SU-DHL-6 (cell line): ENCODE data around the gene TCF21.

Experiments
- H2AFZ ChIP-seq: fragments of 200-600 bp; sonication (generic); 2 replicates; pipeline ENCODE4 v1.6.1; 2014; ENCODE audit warnings: low read depth, mild to moderate bottlenecking, moderate library complexity, mixed read lengths, antibody characterized with exemption, low read length; ENCODE audit not compliant: severe bottlenecking
- H3F3A ChIP-seq: fragments of 200-600 bp; shearing (Covaris generic); 2 replicates; pipeline ENCODE4 v1.6.0; 2016; ENCODE audit warnings: antibody characterized with exemption, mild to moderate bottlenecking; ENCODE audit not compliant: insufficient read depth
- H3K27ac ChIP-seq: fragments of 200-600 bp; sonication (generic); 2 replicates; pipeline ENCODE4 v1.5.1; 2016; ENCODE audit warnings: low read depth, mild to moderate bottlenecking, low read length, moderate library complexity, mixed read lengths
- H3K27me3 ChIP-seq: fragments of 200-600 bp; sonication (generic), shearing (Covaris generic); 2 replicates; pipeline ENCODE4 v1.6.0; 2014; ENCODE audit warnings: mild to moderate bottlenecking, low read length
- H3K36me3 ChIP-seq: fragments of 200-600 bp; sonication (generic); 2 replicates; pipeline ENCODE4 v1.6.1; 2014; ENCODE audit warnings: mild to moderate bottlenecking, low read length, mixed read lengths
- H3K4me2 ChIP-seq: fragments of 300-600, 200-600 bp; shearing (Covaris generic), sonication (generic); 2 replicates; pipeline ENCODE4 v1.6.0; 2014; ENCODE audit warnings: low read length, low read depth, mild to moderate bottlenecking; ENCODE audit not compliant: poor library complexity, severe bottlenecking
- H3K4me3 ChIP-seq: fragments of 200-600 bp; sonication (generic); 2 replicates; pipeline ENCODE4 v1.5.1; 2014; ENCODE audit warnings: antibody characterized with exemption, low read length, mild to moderate bottlenecking, mixed read lengths; ENCODE audit not compliant: insufficient read depth, poor library complexity, severe bottlenecking
- H3K79me2 ChIP-seq: fragments of 200-600 bp; sonication (generic); 2 replicates; pipeline ENCODE4 v1.6.1; 2014; ENCODE audit warnings: mild to moderate bottlenecking, low read length, moderate library complexity; ENCODE audit not compliant: insufficient read depth
- H3K9ac ChIP-seq: fragments of 200-600 bp; sonication (generic); 2 replicates; pipeline ENCODE4 v1.7.0; 2014; ENCODE audit warnings: mild to moderate bottlenecking, low read length
- H3K9me2 ChIP-seq: fragments of 200-600 bp; sonication (generic); replicated peaks from 2 replicates; pipeline ENCODE4 v1.6.1; 2014; ENCODE audit warnings: low read length; ENCODE audit not compliant: insufficient read depth
- H3K9me3 ChIP-seq: fragments of 200-600 bp; sonication (generic); 2 replicates; pipeline ENCODE4 v1.6.1; 2014; ENCODE audit warnings: low read length, mixed read lengths; ENCODE audit not compliant: insufficient read depth
- H4K20me1 ChIP-seq: fragments of 200-600 bp; sonication (generic); 2 replicates; pipeline ENCODE4 v1.6.1; 2014; ENCODE audit warnings: low read depth, mild to moderate bottlenecking, antibody characterized with exemption, low read length, moderate library complexity, mixed read lengths
- EZH2phosphoT487 ChIP-seq: fragments of 200-600 bp; sonication (generic), shearing (Covaris generic); conservative IDR thresholded peaks from 2 replicates; pipeline ENCODE4 v1.6.1; 2018; ENCODE audit warnings: mild to moderate bottlenecking, antibody characterized with exemption, low read length, moderate library complexity, mixed read lengths
- TF ChIP-seq, protein P1 (sequence below): fragments of 200-600 bp; sonication (generic); IDR thresholded peaks from one replicate; pipeline ENCODE4 v1.5.1; 2017; ENCODE audit warnings: antibody characterized with exemption, mild to moderate bottlenecking, low read length, moderate library complexity; ENCODE audit not compliant: insufficient read depth, poor library complexity, severe bottlenecking

TCF21 gene

DNA sequence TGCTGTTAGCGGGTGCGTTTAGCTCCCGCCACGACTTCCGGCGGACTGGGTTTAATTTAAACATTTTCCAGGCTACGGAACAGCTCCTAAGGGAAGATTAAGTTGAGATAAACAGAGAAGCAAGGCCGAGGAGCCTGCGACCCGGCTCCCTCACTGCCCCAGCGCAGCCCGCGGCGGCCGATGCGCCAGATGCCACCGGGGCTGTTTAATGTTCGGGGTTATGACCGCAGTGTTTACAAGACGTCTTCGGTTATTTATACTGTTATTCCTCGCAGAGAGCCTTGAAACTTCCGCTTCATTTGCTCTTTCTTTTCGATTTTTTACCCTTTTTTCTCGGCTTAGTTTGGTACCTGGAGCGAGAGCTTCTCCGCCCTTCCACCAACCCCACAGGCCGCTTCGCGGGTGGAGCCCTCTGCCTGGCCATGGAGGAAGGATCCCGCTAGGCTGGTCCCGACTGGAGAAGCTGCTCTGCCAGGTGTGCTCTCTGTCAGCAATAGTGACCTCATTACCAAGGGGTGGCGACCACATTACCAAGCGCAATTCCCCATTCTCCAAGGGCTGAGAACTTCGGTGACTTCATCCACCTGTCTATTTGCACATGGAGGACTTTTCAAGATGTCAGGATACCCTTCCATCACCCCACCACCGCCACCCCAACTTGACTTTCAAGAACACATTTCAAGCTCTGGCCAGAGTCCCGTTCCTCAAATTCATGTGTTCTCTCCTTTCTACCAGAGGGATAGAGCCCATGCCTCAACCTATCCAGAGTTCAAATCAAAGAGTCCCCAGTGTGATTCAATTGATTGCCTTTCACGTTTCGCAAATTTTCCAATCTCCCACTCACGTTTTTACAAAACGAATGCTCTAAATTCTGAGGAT, 4.1 kb downstream of the TCF21 start:
- Histone ChIP-seq H3K27ac (no peak overlapping the region), H3K79me2 (no peaks in the 10 kb centered on the region)
- TF ChIP-seq, protein P1, sequence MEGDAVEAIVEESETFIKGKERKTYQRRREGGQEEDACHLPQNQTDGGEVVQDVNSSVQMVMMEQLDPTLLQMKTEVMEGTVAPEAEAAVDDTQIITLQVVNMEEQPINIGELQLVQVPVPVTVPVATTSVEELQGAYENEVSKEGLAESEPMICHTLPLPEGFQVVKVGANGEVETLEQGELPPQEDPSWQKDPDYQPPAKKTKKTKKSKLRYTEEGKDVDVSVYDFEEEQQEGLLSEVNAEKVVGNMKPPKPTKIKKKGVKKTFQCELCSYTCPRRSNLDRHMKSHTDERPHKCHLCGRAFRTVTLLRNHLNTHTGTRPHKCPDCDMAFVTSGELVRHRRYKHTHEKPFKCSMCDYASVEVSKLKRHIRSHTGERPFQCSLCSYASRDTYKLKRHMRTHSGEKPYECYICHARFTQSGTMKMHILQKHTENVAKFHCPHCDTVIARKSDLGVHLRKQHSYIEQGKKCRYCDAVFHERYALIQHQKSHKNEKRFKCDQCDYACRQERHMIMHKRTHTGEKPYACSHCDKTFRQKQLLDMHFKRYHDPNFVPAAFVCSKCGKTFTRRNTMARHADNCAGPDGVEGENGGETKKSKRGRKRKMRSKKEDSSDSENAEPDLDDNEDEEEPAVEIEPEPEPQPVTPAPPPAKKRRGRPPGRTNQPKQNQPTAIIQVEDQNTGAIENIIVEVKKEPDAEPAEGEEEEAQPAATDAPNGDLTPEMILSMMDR: no peak
- TF ChIP-seq EZH2phosphoT487: no peak

DNA sequence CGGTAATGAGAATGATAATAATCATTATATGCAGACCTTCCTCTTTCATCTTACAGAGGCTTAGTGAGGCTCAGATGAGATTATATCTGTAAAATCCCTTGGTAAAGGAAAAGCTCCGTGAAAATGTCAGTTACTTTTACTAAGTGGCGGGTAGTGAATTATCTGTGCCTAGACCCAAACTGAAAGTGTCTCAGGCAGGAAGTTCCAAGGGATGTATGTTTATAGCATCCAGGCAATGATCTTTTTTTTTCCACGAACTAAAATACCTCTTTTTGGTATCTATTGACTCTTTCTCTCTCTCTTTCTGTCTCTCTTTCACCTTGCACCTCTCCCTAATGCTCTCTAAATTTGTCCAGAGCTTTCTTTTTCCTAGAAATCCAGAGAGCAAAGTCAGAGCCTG, 5.0 kb downstream of the TCF21 start:
- Histone ChIP-seq H3K4me3 (no peak overlapping the region), H3K9me3 (no peaks in the 10 kb centered on the region), H3K9me2 (no peaks in the 10 kb centered on the region), H2AFZ (no peak overlapping the region), H3K27ac (no peak overlapping the region), H3K9ac (no peak overlapping the region), H4K20me1 (no peaks in the 10 kb centered on the region), H3K36me3 (no peaks in the 10 kb centered on the region), H3K27me3 (no peaks in the 10 kb centered on the region), H3K79me2 (no peaks in the 10 kb centered on the region), H3F3A (no peaks in the 10 kb centered on the region), H3K4me2 (no peak overlapping the region)
- TF ChIP-seq, protein P1: no peak

More for the DNA sequence above, 4.1 kb downstream of the TCF21 start:
- Histone ChIP-seq H4K20me1 (no peaks in the 10 kb centered on the region), H3K4me3 (no peak overlapping the region), H2AFZ (no peak overlapping the region), H3K9me3 (no peaks in the 10 kb centered on the region), H3K9ac (no peak overlapping the region), H3K27me3 (no peaks in the 10 kb centered on the region), H3F3A (no peaks in the 10 kb centered on the region), H3K4me2 (no peak overlapping the region), H3K36me3 (no peaks in the 10 kb centered on the region), H3K9me2 (no peaks in the 10 kb centered on the region)

DNA sequence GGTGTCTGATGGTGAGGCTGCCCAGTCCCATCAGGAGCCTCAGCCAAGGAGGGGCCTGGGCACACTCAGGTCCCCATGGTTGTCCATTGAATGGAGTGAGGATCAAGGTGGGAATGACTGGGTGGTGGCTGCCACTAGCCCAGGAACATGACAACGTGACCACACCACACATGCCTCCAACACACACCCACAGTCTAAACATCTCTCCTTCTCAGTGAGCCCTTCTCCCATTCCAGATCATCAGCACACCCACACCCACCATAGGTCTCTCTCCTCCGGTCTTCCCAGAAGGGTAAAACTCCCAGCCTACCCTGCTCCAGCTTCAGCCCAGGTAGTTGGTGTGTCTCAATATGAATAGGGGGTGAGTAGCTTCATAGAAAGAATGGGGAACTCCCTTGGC, 5.5 kb downstream of the TCF21 start:
- H3K27me3 ChIP-seq: no peaks in the 10 kb centered on the region
- no peak overlapping the region for H3K9ac ChIP-seq
- no peaks in the 10 kb centered on the region for H3F3A ChIP-seq
- H3K9me3 ChIP-seq: no peaks in the 10 kb centered on the region
- no peak overlapping the region for H3K27ac ChIP-seq
- H2AFZ ChIP-seq: no peak overlapping the region
- H3K4me2 ChIP-seq: no peak overlapping the region
- H4K20me1 ChIP-seq: no peaks in the 10 kb centered on the region
- H3K4me3 ChIP-seq: no peak overlapping the region
- TF ChIP-seq, protein P1: no peak
- TF ChIP-seq EZH2phosphoT487: no peak
- H3K36me3 ChIP-seq: no peaks in the 10 kb centered on the region
- no peaks in the 10 kb centered on the region for H3K9me2 ChIP-seq
- H3K79me2 ChIP-seq: no peaks in the 10 kb centered on the region
